GM12878 (cell line): ENCODE measurements around the gene KAT2A.

Source experiments
- BHLHE40 ChIP-seq, 2 experiments: fragments of 450-650 bp in 1 of 2; IDR thresholded peaks; 2 replicates each; pipeline ENCODE4 v1.6.1; 2011 to 2017; ENCODE audit warnings: low read depth in 2 of 2, borderline replicate concordance in 1 of 2, improper control_type of control experiment in 1 of 2, low read length in 1 of 2, mild to moderate bottlenecking in 1 of 2
- MEF2A ChIP-seq: IDR thresholded peaks from 2 replicates; pipeline ENCODE4 v1.6.1; 2011; ENCODE audit warnings: low read depth, mild to moderate bottlenecking, low read length, moderate library complexity; ENCODE audit not compliant: insufficient read depth
- POLR2A ChIP-seq: IDR thresholded peaks from 2 replicates; pipeline ENCODE4 v1.6.1; 2011; ENCODE audit warnings: low read depth, mild to moderate bottlenecking, low read length
- POLR2AphosphoS2 ChIP-seq: IDR thresholded peaks from 2 replicates; pipeline ENCODE4 v1.6.1; 2011; ENCODE audit warnings: low read depth, mild to moderate bottlenecking, low read length, improper control_type of control experiment, moderate library complexity
- SP1 ChIP-seq: IDR thresholded peaks from one replicate; pipeline ENCODE4 v1.6.1; 2011; ENCODE audit warnings: low read depth, low read length
- ZNF687 ChIP-seq: fragments of 450-650 bp; IDR thresholded peaks from 2 replicates; pipeline ENCODE4 v1.6.1; 2017; ENCODE audit warnings: mild to moderate bottlenecking, moderate library complexity

DNA sequence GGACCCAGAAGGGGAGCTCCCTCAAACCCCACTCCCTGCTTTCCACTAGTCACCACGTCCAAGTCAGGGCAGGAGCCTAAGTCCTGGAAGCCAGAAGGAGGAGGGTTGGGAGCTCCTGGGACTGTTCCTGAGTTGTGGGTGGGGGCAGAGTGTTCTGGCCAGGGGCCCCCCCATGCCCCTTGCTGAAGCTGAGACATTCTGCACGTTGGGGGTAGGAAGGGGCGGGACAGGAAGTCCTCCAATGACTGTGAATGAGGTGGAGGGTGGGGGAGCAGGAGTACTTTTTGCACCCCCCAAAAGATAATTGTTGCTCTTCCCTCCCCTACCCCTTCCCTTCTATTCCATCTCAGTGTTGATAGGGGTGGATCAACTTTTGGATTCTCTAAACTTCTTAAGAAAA is 49.4 kb downstream of the KAT2A start:
- TF ChIP-seq ZNF687 (no peak), SP1 (no peak), POLR2A (no peak), BHLHE40 (IDR thresholded peaks at IDR 0.05; ENCODE audit: borderline replicate concordance in 1 of 2, low read depth in 2 of 2, low read length in 1 of 2) (no peak), POLR2AphosphoS2 (no peak), MEF2A (no peak)
